ENCODE results near the gene KRTAP12-2. TPM values are rescaled to one million over a fixed set of nuclear protein-coding genes. Genes with fewer than 3 reads are reported as not detected.

Gene KRTAP12-2
- total and polyA plus RNA-seq, 2 donors (not counting 3 experiments of a cell fraction or from before 2014, with no cell fraction given): not detected

DNA sequence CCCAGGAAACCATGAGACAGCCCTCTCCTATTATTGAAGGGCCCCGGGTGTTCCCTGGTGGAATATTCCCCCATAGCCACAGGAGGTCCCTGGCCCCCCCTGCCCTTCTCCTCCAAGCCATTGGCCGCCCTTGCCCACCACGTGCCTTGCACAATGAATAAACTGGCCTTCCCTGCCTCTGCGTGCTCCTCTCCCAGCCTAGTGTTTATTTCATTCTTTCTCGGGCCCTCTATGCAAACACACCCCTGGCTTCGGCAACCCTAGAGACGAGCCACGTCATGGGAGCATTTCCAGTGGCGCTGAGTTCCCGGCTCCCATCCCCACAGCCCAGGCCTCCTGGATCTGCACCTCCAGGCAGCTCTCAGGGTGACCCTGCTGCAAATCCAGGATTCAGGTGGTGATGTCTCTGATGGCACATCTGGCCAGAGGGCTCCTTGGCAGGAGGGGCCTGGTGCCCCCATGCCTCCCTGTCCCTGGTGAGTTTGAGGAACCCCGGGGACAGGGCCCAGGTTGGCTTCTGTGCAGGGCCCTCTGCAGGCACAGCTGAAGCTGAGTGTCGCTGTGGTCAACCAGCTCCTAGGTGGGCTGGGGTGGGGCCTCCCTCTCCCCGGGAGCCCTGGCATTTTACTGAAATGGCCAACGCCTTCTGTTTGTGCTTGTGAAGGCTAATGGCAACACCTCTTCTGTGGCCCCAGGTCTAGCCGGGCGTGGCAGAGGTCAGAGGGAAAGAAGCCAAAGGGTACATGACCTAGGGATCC lies 36.4 kb upstream of the KRTAP12-2 start:
- no peak overlapping the region for H3K9ac ChIP-seq (replicated peaks; ENCODE audit: extremely low read depth, insufficient read depth, low read length)
- dilution Hi-C loops (cut with MboI; ENCODE audit: extremely low pct_ligation_motif_present, low sequenced_read_pairs) (no loop called here), intact Hi-C loops (cut with micrococcal nuclease) (no loop called here)
- H3K4me1 ChIP-seq (ENCODE audit: control insufficient read depth, extremely low read depth, insufficient read depth, low read length): no peaks in the 10 kb centered on the region
- H3K36me3 ChIP-seq (ENCODE audit: control insufficient read depth in 2 of 2, extremely low read depth in 1 of 2, insufficient read depth in 2 of 2, low read length in 2 of 2): no peaks in the 10 kb centered on the region
- H3K79me2 ChIP-seq (ENCODE audit: control insufficient read depth, insufficient read depth, low read length): no peaks in the 10 kb centered on the region
- ChIA-PET POLR2A (no interaction called here), CTCF (interaction anchor here (1.1 kb wide), 1 partner anchor 39 kb away, joined by 3 read pairs; no protein-coding TSS in a partner anchor)
- no peak overlapping the region for H2AFZ ChIP-seq (ENCODE audit: low read depth, low read length)
- TF ChIP-seq, protein P1, sequence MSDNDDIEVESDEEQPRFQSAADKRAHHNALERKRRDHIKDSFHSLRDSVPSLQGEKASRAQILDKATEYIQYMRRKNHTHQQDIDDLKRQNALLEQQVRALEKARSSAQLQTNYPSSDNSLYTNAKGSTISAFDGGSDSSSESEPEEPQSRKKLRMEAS (IDR thresholded peaks at IDR 0.05; ENCODE audit: insufficient read depth, insufficient read length): no peak
- no peak for TF ChIP-seq EZH2 (IDR thresholded peaks at IDR 0.05; ENCODE audit: borderline replicate concordance, low read depth, low read length, severe bottlenecking)
- no peak for TF ChIP-seq MYC (IDR thresholded peaks at IDR 0.05; ENCODE audit: low read depth, low read length)
- TF ChIP-seq FOS (IDR thresholded peaks at IDR 0.05; ENCODE audit: borderline replicate concordance, insufficient read depth, low read length): no peak
- TF ChIP-seq, protein P2, sequence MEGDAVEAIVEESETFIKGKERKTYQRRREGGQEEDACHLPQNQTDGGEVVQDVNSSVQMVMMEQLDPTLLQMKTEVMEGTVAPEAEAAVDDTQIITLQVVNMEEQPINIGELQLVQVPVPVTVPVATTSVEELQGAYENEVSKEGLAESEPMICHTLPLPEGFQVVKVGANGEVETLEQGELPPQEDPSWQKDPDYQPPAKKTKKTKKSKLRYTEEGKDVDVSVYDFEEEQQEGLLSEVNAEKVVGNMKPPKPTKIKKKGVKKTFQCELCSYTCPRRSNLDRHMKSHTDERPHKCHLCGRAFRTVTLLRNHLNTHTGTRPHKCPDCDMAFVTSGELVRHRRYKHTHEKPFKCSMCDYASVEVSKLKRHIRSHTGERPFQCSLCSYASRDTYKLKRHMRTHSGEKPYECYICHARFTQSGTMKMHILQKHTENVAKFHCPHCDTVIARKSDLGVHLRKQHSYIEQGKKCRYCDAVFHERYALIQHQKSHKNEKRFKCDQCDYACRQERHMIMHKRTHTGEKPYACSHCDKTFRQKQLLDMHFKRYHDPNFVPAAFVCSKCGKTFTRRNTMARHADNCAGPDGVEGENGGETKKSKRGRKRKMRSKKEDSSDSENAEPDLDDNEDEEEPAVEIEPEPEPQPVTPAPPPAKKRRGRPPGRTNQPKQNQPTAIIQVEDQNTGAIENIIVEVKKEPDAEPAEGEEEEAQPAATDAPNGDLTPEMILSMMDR (IDR thresholded peaks at IDR 0.05; ENCODE audit: extremely low read depth in 1 of 2, insufficient read depth in 1 of 2, low read depth in 1 of 2, low read length in 2 of 2): no peak
- no peak for TF ChIP-seq JUN (IDR thresholded peaks at IDR 0.05; ENCODE audit: borderline replicate concordance, insufficient read depth, insufficient read length, low read depth)
- no peak for TF ChIP-seq GATA2 (IDR thresholded peaks at IDR 0.05; ENCODE audit: insufficient read depth, insufficient read length, low read depth, low read length)
- TF ChIP-seq POLR2A (IDR thresholded peaks at IDR 0.05; ENCODE audit: low read depth, low read length): no peak
- no peak for TF ChIP-seq POLR2AphosphoS5 (IDR thresholded peaks at IDR 0.05; ENCODE audit: insufficient read depth, low read depth, low read length)
- no peak overlapping the region for H3K4me2 ChIP-seq (ENCODE audit: insufficient read depth, low read length)
- H4K20me1 ChIP-seq (replicated peaks; ENCODE audit: control insufficient read depth, extremely low read depth, insufficient read depth, low read length): no peaks in the 10 kb centered on the region
- peaks cover 50% of the 10 kb centered on the region in 2 experiments for H3K27me3 ChIP-seq (ENCODE audit: control insufficient read depth in 2 of 2, insufficient read depth in 2 of 2, low read length in 2 of 2)
- H3K9me1 ChIP-seq (replicated peaks; ENCODE audit: control insufficient read depth, extremely low read depth, insufficient read depth, low read length): no peaks in the 10 kb centered on the region
- no TSS peak for BruUV-seq (replicated peaks)
- no peaks in the 10 kb centered on the region for H3K9me3 ChIP-seq (replicated peaks; ENCODE audit: control insufficient read depth, insufficient read depth, low read length)
- H3K4me3 ChIP-seq (replicated peaks in 1 of 3; ENCODE audit: insufficient read depth in 1 of 3, low read depth in 1 of 3, low read length in 3 of 3): no peak overlapping the region
- FAIRE-seq (no peak), DNase-seq (ENCODE audit: low read depth, low spot score) (no peak)
- no peak overlapping the region for H3K27ac ChIP-seq (ENCODE audit: insufficient read depth, low read depth, low read length)

Measured in endothelial cell of umbilical vein (primary cell).